Measurements from ENCODE around the gene OR52L1. TPM values are rescaled to one million over a fixed set of nuclear protein-coding genes. Genes with fewer than 3 reads are reported as not detected.

The OR52L1 gene
- total RNA-seq, 8 experiments from 2014 or later: 0.21 to 0.62 TPM; not detected in 6

Other genes starting within 250 kb of the OR52L1 start
- gene OR52N4, start 232.7 kb downstream of the OR52L1 start, total RNA-seq: under 1 TPM in 7 of 8 experiments, not detected in 1; 0.21 to 0.81 (median 0.38) TPM
- gene OR52N5, start 203.6 kb downstream of the OR52L1 start, total RNA-seq: under 1 TPM in 2 of 8 experiments, not detected in 6; 0.05 to 0.47 TPM
- gene OR52N1, start 195.7 kb downstream of the OR52L1 start, total RNA-seq: under 1 TPM in 1 of 8 experiments, not detected in 7; 0.19 TPM
- gene OR52N2, start 178.1 kb downstream of the OR52L1 start, total RNA-seq: under 1 TPM in 1 of 8 experiments, not detected in 7; 0.66 TPM
- under 1 TPM in 1 of 8 experiments, not detected in 7; 0.52 TPM for gene OR52E6, start 145.1 kb downstream of the OR52L1 start, total RNA-seq
- gene OR52E8, start 129.3 kb downstream of the OR52L1 start, total RNA-seq: under 1 TPM in 2 of 8 experiments, not detected in 6; 0.18 to 0.28 TPM
- under 1 TPM in 3 of 8 experiments, not detected in 5; 0.05 to 0.52 (median 0.17) TPM for gene OR52E4, start 106.4 kb downstream of the OR52L1 start, total RNA-seq
- under 1 TPM in 2 of 8 experiments, not detected in 6; 0.19 to 0.24 TPM for gene OR52E5, start 93.8 kb downstream of the OR52L1 start, total RNA-seq
- gene OR56A3, start 44.7 kb downstream of the OR52L1 start, total RNA-seq: under 1 TPM in 5 of 8 experiments, not detected in 3; 0.08 to 0.80 (median 0.10) TPM
- 1 to 10 TPM in 1 of 8 experiments, under 1 TPM in 2, not detected in 5; 0.32 to 1.6 (median 0.84) TPM for gene OR56A5, start 18.5 kb downstream of the OR52L1 start, total RNA-seq
- under 1 TPM in 4 of 8 experiments, not detected in 4; 0.10 to 0.76 (median 0.15) TPM for gene OR56A4, start 20.0 kb upstream of the OR52L1 start, total RNA-seq
- gene OR56A1, start 43.8 kb upstream of the OR52L1 start, total RNA-seq: under 1 TPM in 6 of 8 experiments, not detected in 2; under 0.01 to 0.38 (median 0.12) TPM
- gene OR56B4, start 120.7 kb upstream of the OR52L1 start, total RNA-seq: under 1 TPM in 1 of 8 experiments, not detected in 7; 0.18 TPM
- under 1 TPM in 2 of 8 experiments, not detected in 6; 0.18 to 0.81 TPM for gene OR52B2, start 183.3 kb upstream of the OR52L1 start, total RNA-seq
- under 1 TPM in 4 of 8 experiments, not detected in 4; 0.16 to 0.71 (median 0.36) TPM for gene OR52W1, start 212.2 kb upstream of the OR52L1 start, total RNA-seq
- 1 to 10 TPM in 2 of 8 experiments, under 1 TPM in 5, not detected in 1; 0.50 to 1.3 (median 0.81) TPM for gene C11orf42, start 218.6 kb upstream of the OR52L1 start, total RNA-seq
- gene FHIP1B, start 247.7 kb upstream of the OR52L1 start, total RNA-seq: 10 to 100 TPM; 12.4 to 40.6 (median 25.9) TPM